Astrocyte (in vitro differentiated cells and primary cell): ENCODE results near the gene STK38. TPM values are rescaled to one million over a fixed set of nuclear protein-coding genes. Genes with fewer than 3 reads are reported as not detected.
A peak's percentile ranks its signal among the peaks of the same experiment; 100 is the strongest.

Source experiments
- DNase-seq: peaks from one replicate; pipeline ENCODE4 v3.0.0-alpha.2; 2010; ENCODE audit warnings: low read depth
- FAIRE-seq: peaks from 2 replicates; lab custom pipeline; 2011; peaks lifted over from hg19 to GRCh38; lab: Jason Lieb, UNC
- H2AFZ ChIP-seq: 2 replicates; pipeline ENCODE4 v1.6.0; 2012; ENCODE audit warnings: low read depth, low read length, inconsistent platforms
- H3K27ac ChIP-seq: 2 replicates; pipeline ENCODE4 v1.5.1; 2011; ENCODE audit warnings: low read depth, low read length, inconsistent platforms
- H3K27me3 ChIP-seq: 2 replicates; pipeline ENCODE4 v1.6.0; 2011; ENCODE audit warnings: low read length, inconsistent platforms; ENCODE audit not compliant: insufficient read depth
- H3K36me3 ChIP-seq: 2 replicates; pipeline ENCODE4 v1.5.1; 2011; ENCODE audit warnings: low read length, inconsistent platforms; ENCODE audit not compliant: insufficient read depth
- H3K4me1 ChIP-seq: 2 replicates; pipeline ENCODE4 v1.5.1; 2011; ENCODE audit warnings: low read length, inconsistent platforms; ENCODE audit not compliant: insufficient read depth
- H3K4me2 ChIP-seq: 2 replicates; pipeline ENCODE4 v1.6.0; 2012; ENCODE audit warnings: low read length, inconsistent platforms
- H3K4me3 ChIP-seq: 2 replicates; pipeline ENCODE4 v1.5.1; 2011; ENCODE audit warnings: low read depth, mild to moderate bottlenecking, low read length, inconsistent platforms; ENCODE audit not compliant: insufficient read depth
- H3K79me2 ChIP-seq: 2 replicates; pipeline ENCODE4 v1.6.0; 2012; ENCODE audit warnings: mild to moderate bottlenecking, low read length, inconsistent platforms; ENCODE audit not compliant: insufficient read depth
- H3K9ac ChIP-seq: 2 replicates; pipeline ENCODE4 v1.6.0; 2012; ENCODE audit warnings: mild to moderate bottlenecking, low read length, inconsistent platforms
- H3K9me3 ChIP-seq: 2 replicates; pipeline ENCODE4 v1.5.1; 2012; ENCODE audit warnings: low read depth, mild to moderate bottlenecking, low read length, inconsistent platforms; ENCODE audit not compliant: insufficient read depth
- H4K20me1 ChIP-seq: 2 replicates; pipeline ENCODE4 v1.6.0; 2012; ENCODE audit warnings: low read length, inconsistent platforms; ENCODE audit not compliant: insufficient read depth
- H3K27ac Mint-ChIP-seq: one replicate; pipeline ENCODE4 v1.8.0; 2021; ENCODE audit warnings: mild to moderate bottlenecking, mixed read lengths; ENCODE audit not compliant: unreplicated experiment
- H3K27me3 Mint-ChIP-seq: one replicate; pipeline ENCODE4 v1.8.0; 2021; ENCODE audit warnings: low read depth, mixed read lengths; ENCODE audit not compliant: unreplicated experiment
- H3K36me3 Mint-ChIP-seq: one replicate; pipeline ENCODE4 v1.8.0; 2021; ENCODE audit warnings: low read depth, mixed read lengths; ENCODE audit not compliant: unreplicated experiment
- H3K4me1 Mint-ChIP-seq: one replicate; pipeline ENCODE4 v1.8.0; 2021; ENCODE audit warnings: low read depth, mixed read lengths; ENCODE audit not compliant: unreplicated experiment
- H3K4me3 Mint-ChIP-seq: one replicate; pipeline ENCODE4 v1.8.0; 2021; ENCODE audit warnings: mild to moderate bottlenecking, moderate library complexity, mixed read lengths; ENCODE audit not compliant: unreplicated experiment
- H3K9me3 Mint-ChIP-seq: one replicate; pipeline ENCODE4 v1.8.0; 2021; ENCODE audit warnings: mild to moderate bottlenecking, mixed read lengths; ENCODE audit not compliant: unreplicated experiment
- CTCF ChIP-seq: IDR thresholded peaks from 2 replicates; pipeline ENCODE4 v1.5.1; 2011; ENCODE audit warnings: low read depth, mild to moderate bottlenecking, inconsistent platforms, low read length, moderate library complexity; ENCODE audit not compliant: insufficient read depth
- EZH2 ChIP-seq: IDR thresholded peaks from 2 replicates; pipeline ENCODE4 v1.6.1; 2012; ENCODE audit warnings: mild to moderate bottlenecking, low read length, inconsistent platforms; ENCODE audit not compliant: insufficient read depth
- total RNA-seq: library from RNA; stranded (reverse); gene quantifications from 2 replicates; pipeline ENCODE4 v1.2.1, GENCODE V29; 2021

STK38 gene
- total RNA-seq, 1 donor from 2014 or later: 54.1 TPM

GRCh38 chr6:36523451-36523850 lies 23.8 kb downstream of the STK38 start:
- TF ChIP-seq EZH2 (no peak), CTCF (no peak)
- H3K4me2 ChIP-seq: no peak overlapping the region
- H3K4me3 Mint-ChIP-seq: no peak overlapping the region
- H3K27me3 ChIP-seq: no peaks in the 10 kb centered on the region
- no peaks in the 10 kb centered on the region for H3K9me3 ChIP-seq
- peaks cover 4% of the 10 kb centered on the region for H3K4me1 Mint-ChIP-seq
- DNase-seq (no peak), FAIRE-seq (no peak)
- H3K27ac Mint-ChIP-seq: no peak overlapping the region
- peaks cover 20% of the 10 kb centered on the region for H3K36me3 Mint-ChIP-seq
- H3K27ac ChIP-seq: no peak overlapping the region
- H4K20me1 ChIP-seq: peaks cover 5% of the 10 kb centered on the region
- H3K27me3 Mint-ChIP-seq: no peaks in the 10 kb centered on the region
- no peak overlapping the region for H3K4me3 ChIP-seq
- H3K4me1 ChIP-seq: no peaks in the 10 kb centered on the region
- no peak overlapping the region for H2AFZ ChIP-seq
- peaks cover 10% of the 10 kb centered on the region for H3K79me2 ChIP-seq
- H3K9ac ChIP-seq: no peak overlapping the region
- H3K36me3 ChIP-seq: peaks cover 39% of the 10 kb centered on the region
- H3K9me3 Mint-ChIP-seq: no peaks in the 10 kb centered on the region

DNA sequence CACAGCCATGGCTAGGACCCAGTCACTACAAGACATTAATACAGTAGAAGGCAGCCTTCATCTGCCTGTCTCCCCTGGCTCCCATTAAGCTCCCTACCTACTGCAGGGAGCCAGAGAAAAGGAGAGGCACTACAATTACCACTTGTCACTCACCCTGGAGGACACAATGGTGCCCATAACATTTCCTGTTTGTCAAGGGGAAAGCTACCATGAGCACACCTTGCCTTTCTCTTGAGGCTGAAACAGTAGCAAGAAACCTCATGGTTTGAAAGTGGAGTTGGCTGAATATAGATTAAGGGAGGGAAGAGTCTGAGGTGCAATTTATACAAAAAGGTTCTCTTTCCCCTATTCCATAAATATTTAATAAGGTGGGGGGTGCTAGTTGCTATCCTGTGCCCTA lies 27.9 kb downstream of the STK38 start:
- no peak overlapping the region for H3K27ac ChIP-seq
- H3K4me2 ChIP-seq: no peak overlapping the region
- Mint-ChIP-seq H3K4me3 (no peak overlapping the region), H3K27ac (no peak overlapping the region), H3K9me3 (no peaks in the 10 kb centered on the region), H3K4me1 (no peaks in the 10 kb centered on the region), H3K36me3 (peaks cover 18% of the 10 kb centered on the region), H3K27me3 (no peaks in the 10 kb centered on the region)
- H4K20me1 ChIP-seq: no peaks in the 10 kb centered on the region
- no peaks in the 10 kb centered on the region for H3K79me2 ChIP-seq
- DNase-seq (no peak), FAIRE-seq (no peak)
- no peaks in the 10 kb centered on the region for H3K9me3 ChIP-seq
- H3K4me1 ChIP-seq: no peaks in the 10 kb centered on the region
- peaks cover 39% of the 10 kb centered on the region for H3K36me3 ChIP-seq
- no peaks in the 10 kb centered on the region for H3K27me3 ChIP-seq
- H3K9ac ChIP-seq: no peak overlapping the region
- H3K4me3 ChIP-seq: no peak overlapping the region
- TF ChIP-seq CTCF: no peak
- TF ChIP-seq EZH2: no peak
- no peak overlapping the region for H2AFZ ChIP-seq

GRCh38 chr6:36517408-36517807 lies 29.9 kb downstream of the STK38 start:
- H3K9ac ChIP-seq: no peak overlapping the region
- no peaks in the 10 kb centered on the region for H3K27me3 Mint-ChIP-seq
- H3K4me3 ChIP-seq: no peak overlapping the region
- H3K4me1 ChIP-seq: no peaks in the 10 kb centered on the region
- H4K20me1 ChIP-seq: no peaks in the 10 kb centered on the region
- H3K4me2 ChIP-seq: no peak overlapping the region
- no peak overlapping the region for H2AFZ ChIP-seq
- no peak for TF ChIP-seq EZH2
- no peak for TF ChIP-seq CTCF
- H3K27ac Mint-ChIP-seq: peak overlapping the region; percentile 41
- H3K9me3 Mint-ChIP-seq: no peaks in the 10 kb centered on the region
- peaks cover 34% of the 10 kb centered on the region for H3K36me3 ChIP-seq
- DNase-seq: no peak
- H3K4me1 Mint-ChIP-seq: no peaks in the 10 kb centered on the region
- no peaks in the 10 kb centered on the region for H3K79me2 ChIP-seq
- FAIRE-seq: no peak
- no peaks in the 10 kb centered on the region for H3K9me3 ChIP-seq
- H3K4me3 Mint-ChIP-seq: no peak overlapping the region
- H3K27ac ChIP-seq: no peak overlapping the region
- H3K27me3 ChIP-seq: no peaks in the 10 kb centered on the region
- H3K36me3 Mint-ChIP-seq: peaks cover 12% of the 10 kb centered on the region
